Choroid plexus epithelial cell (primary cell): ENCODE results near the gene FRRS1.

Source experiments
- DNase-seq: peaks from one replicate; pipeline ENCODE4 v3.0.0-alpha.2; 2010; ENCODE audit warnings: low read depth
- H3K4me3 ChIP-seq: 2 replicates; pipeline ENCODE4 v1.5.1; 2011; ENCODE audit warnings: low read depth, mild to moderate bottlenecking, control low read depth, low read length, moderate library complexity
- TF ChIP-seq, protein P1 (sequence below): conservative IDR thresholded peaks from 2 replicates; pipeline ENCODE4 v1.5.1; 2011; ENCODE audit warnings: low read depth, mild to moderate bottlenecking, control low read depth, inconsistent platforms, low read length, moderate library complexity

FRRS1 gene

DNA sequence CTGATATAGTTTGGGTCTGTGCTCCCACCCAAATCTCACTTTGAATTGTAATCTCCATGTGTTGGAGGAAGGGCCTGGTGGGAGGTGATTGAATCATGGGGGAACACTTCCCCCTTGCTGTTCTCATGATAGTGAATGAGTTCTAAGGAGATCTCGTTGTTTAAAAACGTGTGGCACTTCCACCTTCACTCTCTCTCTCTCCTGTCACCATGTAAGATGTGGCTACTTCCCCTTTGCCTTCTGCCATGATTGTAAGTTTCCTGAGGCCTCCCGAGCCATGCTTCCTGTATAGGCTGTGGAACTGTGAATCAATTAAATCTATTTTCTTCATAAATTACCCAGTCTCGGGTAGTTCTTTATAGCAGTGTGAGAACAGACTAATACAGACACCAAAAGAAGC, 40.4 kb downstream of the FRRS1 start:
- TF ChIP-seq, protein P1, sequence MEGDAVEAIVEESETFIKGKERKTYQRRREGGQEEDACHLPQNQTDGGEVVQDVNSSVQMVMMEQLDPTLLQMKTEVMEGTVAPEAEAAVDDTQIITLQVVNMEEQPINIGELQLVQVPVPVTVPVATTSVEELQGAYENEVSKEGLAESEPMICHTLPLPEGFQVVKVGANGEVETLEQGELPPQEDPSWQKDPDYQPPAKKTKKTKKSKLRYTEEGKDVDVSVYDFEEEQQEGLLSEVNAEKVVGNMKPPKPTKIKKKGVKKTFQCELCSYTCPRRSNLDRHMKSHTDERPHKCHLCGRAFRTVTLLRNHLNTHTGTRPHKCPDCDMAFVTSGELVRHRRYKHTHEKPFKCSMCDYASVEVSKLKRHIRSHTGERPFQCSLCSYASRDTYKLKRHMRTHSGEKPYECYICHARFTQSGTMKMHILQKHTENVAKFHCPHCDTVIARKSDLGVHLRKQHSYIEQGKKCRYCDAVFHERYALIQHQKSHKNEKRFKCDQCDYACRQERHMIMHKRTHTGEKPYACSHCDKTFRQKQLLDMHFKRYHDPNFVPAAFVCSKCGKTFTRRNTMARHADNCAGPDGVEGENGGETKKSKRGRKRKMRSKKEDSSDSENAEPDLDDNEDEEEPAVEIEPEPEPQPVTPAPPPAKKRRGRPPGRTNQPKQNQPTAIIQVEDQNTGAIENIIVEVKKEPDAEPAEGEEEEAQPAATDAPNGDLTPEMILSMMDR: no peak
- no peak overlapping the region for H3K4me3 ChIP-seq
- DNase-seq: no peak

DNA sequence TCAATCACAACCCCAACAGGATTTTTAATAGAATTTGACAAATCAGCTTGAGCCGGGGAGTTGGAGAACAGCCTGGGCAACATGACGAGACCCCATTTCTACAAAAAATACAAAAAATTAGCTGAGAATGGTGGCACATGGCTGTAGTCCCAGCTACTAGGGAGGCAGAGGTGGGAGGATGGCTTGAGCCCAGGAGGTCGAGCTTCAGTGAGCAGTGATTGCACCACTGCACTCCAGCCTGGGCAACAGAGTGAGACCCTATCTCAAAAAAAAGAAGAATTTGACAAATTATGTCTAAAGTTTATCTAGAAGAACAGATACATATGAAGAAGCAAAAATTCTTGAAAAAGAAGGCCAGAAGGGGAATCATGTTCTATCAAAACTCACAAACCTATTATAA, 43.2 kb downstream of the FRRS1 start:
- no peak for DNase-seq
- TF ChIP-seq, protein P1: no peak
- H3K4me3 ChIP-seq: no peak overlapping the region

DNA sequence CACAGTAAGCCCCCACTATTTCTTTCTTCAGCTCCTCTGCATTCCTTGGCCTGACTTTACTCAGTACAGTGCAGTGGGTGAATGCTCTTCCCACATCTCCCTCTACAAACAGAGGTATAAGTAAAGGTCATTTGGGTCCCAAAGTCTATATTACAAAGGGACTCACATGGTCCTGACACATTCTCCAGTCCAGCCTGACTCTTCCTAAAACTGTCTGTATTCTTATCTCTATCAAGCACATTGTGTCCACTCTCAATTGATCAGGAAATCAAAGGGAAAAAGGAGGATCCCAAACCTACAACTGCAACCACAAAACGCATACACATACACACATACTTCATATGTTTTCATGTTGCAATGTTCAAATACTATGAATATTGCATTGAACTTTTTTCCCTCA, 49.4 kb downstream of the FRRS1 start:
- H3K4me3 ChIP-seq: no peak overlapping the region
- TF ChIP-seq, protein P1: no peak
- no peak for DNase-seq

DNA sequence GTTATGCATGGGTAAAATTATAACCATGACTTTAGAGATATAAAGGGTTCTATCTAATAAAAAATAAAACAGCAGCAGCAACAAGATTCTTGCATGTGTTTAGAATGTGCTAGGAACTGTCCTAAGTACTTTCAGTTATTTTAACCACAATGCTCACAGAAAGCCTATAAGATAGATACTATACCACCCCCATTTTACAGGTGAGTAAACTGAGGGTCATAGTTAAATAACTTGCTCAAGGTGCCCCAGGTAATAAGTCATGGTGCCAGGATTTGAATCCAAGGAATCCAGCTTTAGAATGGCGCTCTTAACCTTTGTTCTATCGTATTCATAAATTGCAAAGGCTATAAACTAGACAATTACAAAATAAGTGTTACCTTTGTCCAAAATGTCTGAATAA, 53.4 kb downstream of the FRRS1 start:
- no peak overlapping the region for H3K4me3 ChIP-seq
- no peak for DNase-seq
- TF ChIP-seq, protein P1: no peak

DNA sequence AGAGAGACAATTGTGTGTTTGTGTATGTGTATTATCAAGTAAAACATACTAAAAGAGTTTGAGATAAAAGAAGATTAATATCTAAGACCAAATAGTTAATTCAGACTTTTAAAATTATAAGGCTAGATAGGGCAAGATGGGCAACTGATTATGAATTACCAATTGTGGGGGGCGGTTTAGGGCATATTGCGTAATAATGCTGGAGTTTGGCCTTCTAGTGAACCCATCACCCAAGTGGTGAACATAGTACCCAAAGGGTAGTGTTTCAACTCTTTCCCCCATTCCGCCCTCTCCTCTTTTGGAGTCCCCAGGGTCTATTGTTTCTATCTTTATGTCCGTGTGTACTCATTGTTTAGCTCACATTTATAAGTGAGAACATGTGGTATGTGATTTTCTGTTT, 55.4 kb downstream of the FRRS1 start:
- no peak overlapping the region for H3K4me3 ChIP-seq
- TF ChIP-seq, protein P1: no peak
- DNase-seq: no peak

DNA sequence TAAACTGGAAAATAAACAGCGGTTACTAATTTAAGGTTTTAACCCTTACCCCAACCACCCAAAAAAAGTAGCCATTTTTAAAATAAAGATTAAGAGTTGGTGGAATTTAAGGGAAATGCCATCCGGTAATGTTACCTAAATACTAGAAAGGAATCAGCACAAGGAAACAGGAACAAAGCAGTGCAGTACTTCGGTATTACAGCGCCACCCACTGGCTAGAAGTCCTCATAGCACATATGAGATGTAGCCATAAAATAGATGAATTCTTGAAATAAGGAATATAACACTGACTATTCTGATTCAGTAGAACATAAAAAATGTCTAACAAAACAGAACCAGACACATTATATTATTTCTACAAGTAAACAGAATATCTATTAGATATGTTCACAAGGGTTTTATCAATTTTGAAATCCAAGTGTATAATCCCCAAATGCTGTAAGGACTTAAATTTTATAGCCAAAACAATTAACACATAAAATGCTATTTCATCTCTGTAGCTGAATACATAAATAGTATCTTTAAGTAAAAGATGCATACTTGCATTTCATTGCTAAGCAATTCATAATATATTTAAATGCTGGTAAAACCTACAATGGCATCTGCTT, 58.8 kb downstream of the FRRS1 start:
- H3K4me3 ChIP-seq: no peak overlapping the region
- TF ChIP-seq, protein P1: peak; percentile 87
- peak; percentile 80 for DNase-seq

DNA sequence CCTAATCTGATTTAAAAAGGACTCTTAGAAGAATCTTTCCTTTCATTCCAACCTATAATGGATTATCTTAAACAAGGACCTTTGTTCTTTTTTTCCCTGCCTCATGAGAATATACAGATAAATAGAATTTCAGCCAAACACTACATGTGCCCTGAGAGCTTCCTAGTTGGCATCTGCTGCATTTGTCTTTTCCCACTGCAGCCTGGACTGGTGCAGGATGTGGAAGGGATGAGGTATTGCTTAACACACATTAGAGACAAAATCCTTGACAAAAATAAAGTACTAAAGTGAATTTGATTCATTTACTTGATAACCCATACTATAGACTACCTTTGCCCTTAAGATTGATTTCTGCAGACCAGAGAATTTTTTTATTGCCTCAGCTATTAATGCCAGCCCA, 61.0 kb downstream of the FRRS1 start:
- TF ChIP-seq, protein P1: no peak
- DNase-seq: no peak
- H3K4me3 ChIP-seq: no peak overlapping the region
